GM12872 (cell line): ENCODE data around the gene ZNF135.

Experiments
- TF ChIP-seq, protein P1 (sequence below): IDR thresholded peaks from 3 replicates; pipeline ENCODE4 v1.5.1; 2011; ENCODE audit warnings: low read depth, mild to moderate bottlenecking, low read length, moderate library complexity; ENCODE audit not compliant: insufficient read depth

ZNF135 gene

DNA sequence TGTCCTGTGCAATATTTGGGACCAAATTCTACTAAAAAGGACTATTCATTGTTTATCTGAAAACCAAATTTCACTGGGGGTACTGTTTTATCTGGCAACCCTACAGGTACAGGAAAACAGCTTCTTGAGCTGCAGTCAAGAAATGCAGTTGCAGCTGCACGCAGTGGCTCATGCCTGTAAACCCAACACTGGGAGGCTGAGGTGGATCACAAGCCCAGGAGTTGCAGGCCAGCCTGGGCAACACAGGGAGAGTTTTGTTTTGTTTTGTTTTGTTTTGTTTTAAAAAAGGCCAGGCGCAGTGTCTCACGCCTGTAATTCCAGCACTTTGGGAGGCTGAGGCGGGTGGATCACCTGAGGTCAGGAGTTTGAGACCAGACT is 36.8 kb upstream of the ZNF135 start:
- TF ChIP-seq, protein P1, sequence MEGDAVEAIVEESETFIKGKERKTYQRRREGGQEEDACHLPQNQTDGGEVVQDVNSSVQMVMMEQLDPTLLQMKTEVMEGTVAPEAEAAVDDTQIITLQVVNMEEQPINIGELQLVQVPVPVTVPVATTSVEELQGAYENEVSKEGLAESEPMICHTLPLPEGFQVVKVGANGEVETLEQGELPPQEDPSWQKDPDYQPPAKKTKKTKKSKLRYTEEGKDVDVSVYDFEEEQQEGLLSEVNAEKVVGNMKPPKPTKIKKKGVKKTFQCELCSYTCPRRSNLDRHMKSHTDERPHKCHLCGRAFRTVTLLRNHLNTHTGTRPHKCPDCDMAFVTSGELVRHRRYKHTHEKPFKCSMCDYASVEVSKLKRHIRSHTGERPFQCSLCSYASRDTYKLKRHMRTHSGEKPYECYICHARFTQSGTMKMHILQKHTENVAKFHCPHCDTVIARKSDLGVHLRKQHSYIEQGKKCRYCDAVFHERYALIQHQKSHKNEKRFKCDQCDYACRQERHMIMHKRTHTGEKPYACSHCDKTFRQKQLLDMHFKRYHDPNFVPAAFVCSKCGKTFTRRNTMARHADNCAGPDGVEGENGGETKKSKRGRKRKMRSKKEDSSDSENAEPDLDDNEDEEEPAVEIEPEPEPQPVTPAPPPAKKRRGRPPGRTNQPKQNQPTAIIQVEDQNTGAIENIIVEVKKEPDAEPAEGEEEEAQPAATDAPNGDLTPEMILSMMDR, result no peak

DNA sequence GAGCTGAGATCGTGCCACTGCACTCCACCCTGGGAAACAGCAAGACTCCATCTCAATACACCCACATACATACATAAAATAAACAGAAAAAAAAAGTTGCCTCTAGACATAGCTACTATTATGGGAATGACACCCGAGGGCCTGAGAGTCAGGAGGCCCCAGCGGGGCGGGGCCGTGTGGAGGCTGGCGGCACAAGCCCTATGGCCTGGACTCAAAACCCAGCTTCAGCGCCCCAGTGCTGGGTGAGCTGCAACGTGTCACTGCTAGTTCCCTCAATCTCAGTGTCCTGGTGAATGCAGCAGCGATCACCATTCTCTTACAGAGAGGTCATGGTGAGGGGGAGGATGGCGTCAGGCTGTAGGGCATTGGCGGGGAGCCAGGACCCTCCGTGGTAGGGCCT is 34.4 kb upstream of the ZNF135 start:
- TF ChIP-seq, protein P1, result no peak

DNA sequence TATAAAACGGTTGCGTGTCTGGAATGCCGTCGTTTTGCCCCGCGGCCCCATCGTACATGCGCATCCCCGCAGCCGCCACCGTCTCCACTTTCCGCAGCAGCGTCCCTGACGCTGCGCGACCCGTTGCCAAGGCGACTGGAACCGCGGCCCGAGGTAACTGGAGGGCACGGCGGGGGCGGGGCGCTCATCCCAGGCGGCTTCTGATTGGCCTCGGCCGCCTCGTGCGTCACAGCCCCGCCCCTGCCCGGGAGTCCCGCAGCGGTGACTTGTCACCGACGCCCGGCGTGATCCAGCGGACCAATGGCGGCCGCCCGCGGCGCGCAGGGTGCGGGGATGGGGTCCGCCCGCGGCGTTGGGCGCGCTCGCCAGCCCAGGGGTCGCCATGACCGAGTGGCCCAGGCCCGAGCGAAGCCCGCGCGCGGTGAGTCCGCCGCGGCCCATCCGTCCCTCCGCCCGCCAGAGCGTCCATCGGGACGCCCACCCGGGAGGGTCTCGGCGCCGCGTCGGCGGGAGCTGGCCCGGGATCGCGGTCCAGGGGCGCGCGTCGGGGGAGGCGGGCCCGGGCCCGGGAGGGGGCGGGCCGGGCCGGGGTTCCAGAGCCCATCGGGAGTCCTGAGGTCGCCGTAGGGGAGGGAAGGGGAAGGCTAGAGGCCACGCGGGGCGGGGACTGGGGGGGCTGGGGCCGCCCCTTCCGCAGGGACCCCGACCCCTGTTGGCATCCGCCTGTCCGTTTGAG is 25.2 kb upstream of the ZNF135 start, which contains the start of gene ZSCAN1:
TSS of gene ZSCAN1 (plus strand) at position 285 of the 736 bp plus-strand sequence. CDS start 3,812 bp downstream, outside the sequence.
- TF ChIP-seq, protein P1, result no peak

DNA sequence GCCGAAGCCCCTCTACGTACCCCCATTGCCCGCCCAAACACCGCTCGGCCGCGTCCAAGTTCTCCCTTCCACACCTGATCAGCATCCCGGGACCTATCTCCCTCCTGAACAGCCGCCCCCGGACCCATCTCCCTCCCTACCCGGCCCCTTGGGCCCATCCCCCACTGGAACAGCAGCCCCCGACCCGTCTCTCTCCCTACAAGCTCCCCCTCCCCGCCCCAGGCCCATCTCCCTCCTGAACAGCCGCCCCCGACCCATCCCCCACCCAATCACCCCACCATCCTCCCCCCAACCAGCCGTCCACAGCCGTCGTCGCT is 24.6 kb upstream of the ZNF135 start:
- TF ChIP-seq, protein P1, result no peak

DNA sequence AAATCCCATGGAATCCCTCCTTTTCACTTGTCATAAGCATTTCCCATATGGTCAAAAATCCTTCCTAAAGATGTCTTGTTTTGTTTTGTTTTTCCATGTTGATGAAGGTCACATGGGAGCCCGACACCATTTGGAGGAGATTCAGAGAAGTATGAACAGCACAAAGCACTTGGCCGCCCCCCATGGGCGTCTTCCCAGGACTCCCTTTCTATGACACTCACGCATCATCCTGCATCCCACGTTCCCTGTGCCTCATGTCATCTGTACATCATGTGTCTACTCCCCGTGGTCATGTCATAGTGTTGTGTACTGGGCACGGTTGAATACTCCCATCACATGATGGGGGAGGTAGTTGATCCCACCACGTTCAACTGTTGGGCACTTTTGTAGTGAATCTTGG is 23.2 kb upstream of the ZNF135 start:
- TF ChIP-seq, protein P1, result no peak

DNA sequence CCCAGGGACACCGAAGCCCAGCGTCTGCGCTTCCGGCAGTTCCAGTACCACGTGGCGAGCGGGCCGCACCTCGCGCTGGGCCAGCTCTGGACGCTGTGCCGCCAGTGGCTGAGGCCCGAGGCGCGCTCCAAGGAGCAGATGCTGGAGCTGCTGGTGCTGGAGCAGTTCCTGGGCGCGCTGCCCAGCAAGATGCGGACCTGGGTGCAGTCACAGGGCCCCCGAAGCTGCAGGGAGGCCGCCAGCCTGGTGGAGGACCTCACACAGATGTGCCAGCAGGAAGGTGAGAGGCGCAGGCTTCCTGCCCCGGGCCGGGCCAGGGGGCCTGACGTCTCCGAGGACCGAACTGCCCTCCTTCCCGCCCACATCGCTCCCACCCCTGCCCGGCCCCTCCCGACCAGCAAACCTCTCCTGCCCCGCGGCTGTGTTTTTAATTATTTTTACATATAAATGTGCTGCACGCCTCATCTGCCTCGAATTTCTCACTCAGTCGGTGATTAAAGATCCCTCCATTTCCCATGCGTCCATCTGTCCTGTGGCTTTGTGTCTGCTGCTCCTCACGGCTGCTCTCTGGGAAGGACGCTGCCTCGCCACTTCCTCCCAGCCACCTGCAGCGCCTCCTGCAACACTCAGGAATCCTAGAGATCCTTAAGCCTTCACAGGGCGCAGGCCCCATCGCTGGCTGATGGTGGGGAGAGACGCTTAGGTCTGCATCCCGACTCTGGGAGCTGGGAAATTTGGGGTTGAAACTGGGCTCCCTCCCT is 21.0 kb upstream of the ZNF135 start:
- TF ChIP-seq, protein P1, result no peak

DNA sequence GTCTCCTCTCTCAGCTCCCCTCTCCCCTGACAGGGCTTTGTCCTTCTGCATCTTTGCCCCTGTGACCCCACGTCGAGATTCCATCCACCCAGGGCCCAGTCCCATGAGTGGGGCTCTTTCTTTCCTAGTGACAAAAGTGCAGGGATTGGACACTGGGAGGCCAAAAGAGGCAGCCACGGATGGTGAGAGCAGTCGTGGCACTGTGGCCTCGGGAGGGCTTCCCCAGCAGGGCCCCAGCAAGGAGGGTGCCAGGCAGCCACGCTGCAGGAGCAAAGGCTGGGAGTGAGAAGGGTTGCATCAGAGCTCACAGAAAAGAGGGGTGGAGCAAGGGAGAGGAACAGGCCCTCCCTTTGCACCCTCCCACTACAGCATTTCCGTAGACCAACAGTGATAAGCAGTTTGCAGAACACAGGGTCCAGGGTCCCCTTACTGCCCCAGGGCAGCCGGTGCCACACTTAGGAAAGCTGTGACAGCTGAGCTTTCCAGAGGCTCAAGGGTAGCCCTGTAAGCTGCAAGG is 20.3 kb upstream of the ZNF135 start:
- TF ChIP-seq, protein P1, result no peak
